ES-I3 (cell line): Measurements from ENCODE around the gene DMD.

Source experiments
- H3K36me3 ChIP-seq: 2 replicates; pipeline ENCODE4 v1.6.1; 2013; ENCODE audit warnings: mild to moderate bottlenecking, low read length, control low read depth, moderate library complexity; ENCODE audit not compliant: insufficient read depth
- H3K4me1 ChIP-seq: 2 replicates; pipeline ENCODE4 v1.6.1; 2013; ENCODE audit warnings: mild to moderate bottlenecking, control low read depth, low read length; ENCODE audit not compliant: insufficient read depth
- H3K9ac ChIP-seq: 2 replicates; pipeline ENCODE4 v1.6.1; 2013; ENCODE audit warnings: low read depth, mild to moderate bottlenecking, low read length, moderate library complexity
- H3K9me3 ChIP-seq: 2 replicates; pipeline ENCODE4 v1.6.1; 2013; ENCODE audit warnings: mild to moderate bottlenecking, low read length, moderate library complexity; ENCODE audit not compliant: control insufficient read depth, insufficient read depth

Gene DMD

DNA sequence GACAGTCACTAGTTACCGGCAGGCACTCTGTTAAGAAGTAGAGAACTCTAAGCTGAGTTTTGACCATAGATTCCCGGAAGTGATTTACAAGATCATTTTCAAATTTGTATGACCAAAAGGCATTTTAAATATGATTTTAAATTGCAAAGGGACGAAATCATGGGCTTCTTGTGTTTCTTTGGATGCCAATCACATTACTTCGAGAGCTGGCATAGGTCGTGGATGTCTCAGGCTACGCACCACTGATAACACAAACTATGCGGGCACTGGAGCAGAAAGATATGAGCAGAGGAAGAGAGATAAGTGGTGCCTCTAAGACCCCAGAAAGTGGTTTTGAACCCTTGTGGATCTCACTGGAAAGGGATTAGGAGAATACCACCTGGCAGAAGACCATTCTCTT lies 1845.3 kb downstream of the DMD start:
- Histone ChIP-seq H3K9me3 (no peaks in the 10 kb centered on the region; the same call in 1 of the 2 replicates), H3K9ac (no peak overlapping the region), H3K36me3 (no peaks in the 10 kb centered on the region), H3K4me1 (no peaks in the 10 kb centered on the region)

DNA sequence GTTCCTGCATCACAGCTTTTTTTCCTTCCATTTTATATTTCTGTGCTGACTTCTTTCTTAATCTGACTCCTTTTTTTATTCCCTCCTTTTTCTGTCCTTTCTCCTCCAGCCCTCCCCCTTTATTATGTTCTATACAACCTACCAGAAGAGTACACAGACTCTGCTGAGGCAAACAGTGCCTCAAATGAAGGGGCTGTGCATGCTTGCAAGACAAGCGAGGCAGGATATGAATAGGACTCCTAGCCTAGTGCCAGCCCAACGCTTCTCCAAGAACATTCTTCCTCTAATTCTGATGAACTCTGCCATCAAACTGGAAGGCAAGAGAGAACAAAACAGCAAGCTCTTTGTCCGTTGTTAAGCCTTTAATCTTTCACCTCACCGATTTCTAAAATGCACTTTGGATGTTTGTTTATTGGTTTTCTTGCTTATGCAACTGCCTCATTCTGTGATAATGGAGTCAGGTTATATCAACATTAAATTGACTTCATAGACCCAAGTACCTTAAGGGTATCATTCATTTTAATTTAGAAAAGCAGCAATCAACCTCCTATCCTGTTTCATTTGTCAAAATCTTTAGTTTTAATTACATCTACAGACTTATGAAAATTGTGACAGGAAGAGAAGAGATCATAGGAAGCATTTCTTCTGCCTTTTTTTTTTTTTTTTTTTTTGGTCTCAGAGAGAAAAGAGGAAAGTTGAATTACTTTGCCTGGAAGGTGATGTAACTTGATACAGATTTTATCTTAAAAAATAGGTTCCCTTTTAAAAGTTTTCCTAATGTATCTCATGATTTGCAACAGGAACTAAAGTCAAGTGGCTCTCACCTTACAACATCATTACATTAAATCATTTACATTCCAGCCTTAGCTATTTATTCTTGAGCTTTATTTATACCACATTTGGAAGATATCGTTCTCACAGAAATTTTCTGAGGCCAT lies 1854.8 kb downstream of the DMD start:
- H3K9ac ChIP-seq, result no peak overlapping the region
- H3K4me1 ChIP-seq, result peaks cover 26% of the 10 kb centered on the region
- no peaks in the 10 kb centered on the region for H3K36me3 ChIP-seq
- H3K9me3 ChIP-seq, result no peaks in the 10 kb centered on the region

- Histone ChIP-seq H3K4me1 (peaks cover 26% of the 10 kb centered on the region), H3K9me3 (no peaks in the 10 kb centered on the region), H3K36me3 (no peaks in the 10 kb centered on the region), H3K9ac (no peak overlapping the region)
These were observed 1856.0 kb downstream of the DMD start for GRCh38 chrX:31355206-31355955.

- Histone ChIP-seq H3K9me3 (no peaks in the 10 kb centered on the region), H3K9ac (no peak overlapping the region), H3K4me1 (peaks cover 24% of the 10 kb centered on the region), H3K36me3 (no peaks in the 10 kb centered on the region)
These were observed 1858.3 kb downstream of the DMD start for GRCh38 chrX:31353095-31353494.

DNA sequence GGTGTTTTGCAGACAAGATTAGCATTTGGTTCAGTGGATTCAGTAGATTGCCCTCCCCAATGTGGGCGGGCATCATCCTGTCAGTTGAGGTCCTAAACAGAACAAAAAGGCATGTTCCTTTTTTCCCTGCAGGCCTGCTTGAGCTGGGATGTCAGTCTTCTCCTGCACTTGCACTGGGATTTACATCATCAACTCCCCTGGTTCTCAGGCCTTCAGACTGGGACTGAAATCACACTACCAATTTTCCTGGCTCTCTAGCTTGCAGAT lies 1860.6 kb downstream of the DMD start:
- H3K36me3 ChIP-seq, result no peaks in the 10 kb centered on the region
- no peaks in the 10 kb centered on the region for H3K9me3 ChIP-seq
- no peak overlapping the region for H3K9ac ChIP-seq
- H3K4me1 ChIP-seq, result peaks cover 5% of the 10 kb centered on the region

DNA sequence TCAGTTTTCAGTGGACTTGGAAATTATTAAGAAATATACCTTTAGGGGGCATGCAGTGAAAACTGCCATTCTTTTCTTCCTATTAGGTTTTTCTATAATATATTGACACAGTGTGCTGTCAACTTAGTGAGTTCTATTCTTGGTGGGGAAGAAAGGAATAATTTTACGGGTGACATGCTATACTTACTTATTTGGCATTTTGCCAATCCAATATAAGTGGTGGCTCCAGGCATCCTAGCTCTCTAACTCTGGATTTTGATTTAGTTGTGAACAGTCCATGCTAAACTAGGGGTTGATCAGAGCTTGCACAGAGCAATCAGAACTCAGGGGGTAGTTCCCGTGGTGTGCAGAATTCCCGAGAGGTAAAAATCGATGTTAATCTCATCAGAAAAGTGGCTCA lies 1861.8 kb downstream of the DMD start:
- Histone ChIP-seq H3K9ac (no peak overlapping the region), H3K36me3 (no peaks in the 10 kb centered on the region), H3K9me3 (no peaks in the 10 kb centered on the region), H3K4me1 (peaks cover 3% of the 10 kb centered on the region; the same call in 1 of the 2 replicates)

- Histone ChIP-seq H3K9me3 (no peaks in the 10 kb centered on the region), H3K36me3 (no peaks in the 10 kb centered on the region), H3K4me1 (no peaks in the 10 kb centered on the region), H3K9ac (no peak overlapping the region)
These were observed 1870.8 kb downstream of the DMD start for GRCh38 chrX:31340587-31340986.

DNA sequence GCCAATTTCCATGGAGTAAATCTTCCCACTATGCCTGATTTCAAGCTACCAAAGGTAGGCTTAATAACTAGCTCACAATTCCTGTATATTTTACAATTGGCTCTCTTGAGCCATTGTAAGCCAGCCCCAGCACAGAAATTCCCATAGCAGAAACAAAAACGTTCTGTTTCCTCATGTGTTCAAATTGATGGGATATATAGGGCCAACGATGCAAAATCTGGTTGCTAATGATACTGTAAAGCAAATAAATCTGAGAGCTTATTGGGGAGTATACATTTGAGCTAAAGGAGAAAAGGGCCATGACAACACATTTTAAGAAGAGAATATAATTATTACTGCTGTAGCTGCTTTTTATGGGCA lies 1872.4 kb downstream of the DMD start:
- no peaks in the 10 kb centered on the region for H3K4me1 ChIP-seq
- no peak overlapping the region for H3K9ac ChIP-seq
- H3K9me3 ChIP-seq, result no peaks in the 10 kb centered on the region
- no peaks in the 10 kb centered on the region for H3K36me3 ChIP-seq

- Histone ChIP-seq H3K4me1 (0 out of 2 replicates have a peak, but pooled peaks cover 9% of the 10 kb centered on the region), H3K9me3 (no peaks in the 10 kb centered on the region), H3K36me3 (no peaks in the 10 kb centered on the region), H3K9ac (no peak overlapping the region)
These were observed 1874.0 kb downstream of the DMD start for GRCh38 chrX:31337332-31337731.

DNA sequence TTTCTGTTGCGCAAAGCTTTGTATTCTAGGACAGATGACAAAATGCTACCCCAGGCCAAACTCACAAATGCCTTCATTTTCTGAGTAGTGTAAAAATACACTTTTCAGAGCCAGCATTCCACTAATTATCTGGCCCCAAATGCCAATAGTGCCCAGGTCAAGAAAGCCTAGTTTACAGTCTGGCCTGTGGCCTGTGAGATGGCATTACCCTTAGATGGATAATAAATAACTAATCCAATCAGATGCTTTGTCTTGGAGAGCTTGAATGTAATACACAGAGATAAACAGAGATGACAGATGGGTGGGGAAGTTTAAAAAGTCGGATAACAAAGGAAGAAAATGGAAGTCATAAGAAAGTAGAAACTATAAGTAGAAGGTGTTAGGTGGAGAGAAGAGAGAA lies 1874.9 kb downstream of the DMD start:
- no peaks in the 10 kb centered on the region for H3K9me3 ChIP-seq
- H3K9ac ChIP-seq, result no peak overlapping the region

DNA sequence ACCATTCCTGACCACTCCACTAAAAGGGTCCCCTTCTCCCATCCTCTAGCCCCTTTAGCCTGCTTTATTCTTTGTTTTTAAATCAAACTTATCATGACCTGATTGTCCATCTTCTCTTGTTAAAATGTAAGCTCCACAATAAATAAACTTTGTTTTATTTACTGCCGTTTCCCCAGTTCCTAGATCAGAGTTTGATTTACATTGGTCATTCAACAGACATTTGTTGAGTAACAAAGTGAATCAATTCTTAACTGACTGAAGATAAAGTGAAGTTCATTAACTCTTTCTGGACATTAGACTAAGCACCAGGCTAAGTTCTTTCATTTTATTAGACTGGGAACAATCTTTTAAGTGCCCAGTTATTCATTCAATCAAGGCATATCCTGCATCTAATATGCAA lies 1876.4 kb downstream of the DMD start:
- H3K4me1 ChIP-seq, result peaks cover 18% of the 10 kb centered on the region; the same call in 1 of the 2 replicates
- no peaks in the 10 kb centered on the region for H3K36me3 ChIP-seq
- no peak overlapping the region for H3K9ac ChIP-seq
- no peaks in the 10 kb centered on the region for H3K9me3 ChIP-seq

More for the DNA sequence above, 1874.9 kb downstream of the DMD start:
- 0 out of 2 replicates have a peak, but pooled peaks cover 17% of the 10 kb centered on the region for H3K4me1 ChIP-seq
- H3K36me3 ChIP-seq, result no peaks in the 10 kb centered on the region

GRCh38 chrX:31333165-31333831 lies 1878.1 kb downstream of the DMD start:
- H3K9me3 ChIP-seq, result no peaks in the 10 kb centered on the region
- peaks cover 18% of the 10 kb centered on the region; the same call in 1 of the 2 replicates for H3K4me1 ChIP-seq
- H3K36me3 ChIP-seq, result no peaks in the 10 kb centered on the region
- H3K9ac ChIP-seq, result no peak overlapping the region

DNA sequence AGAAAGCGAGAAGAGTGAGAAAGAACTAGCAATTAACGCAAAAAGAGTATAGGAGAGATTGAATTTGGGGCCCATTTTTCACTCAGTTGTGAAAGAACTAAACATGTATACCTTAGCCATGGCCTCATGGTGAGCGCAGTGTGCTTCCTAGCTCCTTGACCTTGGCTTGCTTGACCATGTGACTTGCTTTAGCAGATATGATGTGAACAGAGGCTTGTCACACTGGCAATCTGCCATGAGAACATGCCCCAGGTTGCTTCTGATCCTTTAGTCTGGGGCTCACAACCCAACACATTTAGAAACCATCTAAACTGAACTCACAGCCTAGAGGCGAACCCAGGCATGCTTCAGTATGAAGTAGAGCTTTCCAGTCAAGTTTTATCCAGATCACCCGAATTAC lies 1879.4 kb downstream of the DMD start:
- H3K4me1 ChIP-seq, result peaks cover 18% of the 10 kb centered on the region; the same call in 1 of the 2 replicates
- H3K9me3 ChIP-seq, result no peaks in the 10 kb centered on the region
- no peak overlapping the region for H3K9ac ChIP-seq
- no peaks in the 10 kb centered on the region for H3K36me3 ChIP-seq

DNA sequence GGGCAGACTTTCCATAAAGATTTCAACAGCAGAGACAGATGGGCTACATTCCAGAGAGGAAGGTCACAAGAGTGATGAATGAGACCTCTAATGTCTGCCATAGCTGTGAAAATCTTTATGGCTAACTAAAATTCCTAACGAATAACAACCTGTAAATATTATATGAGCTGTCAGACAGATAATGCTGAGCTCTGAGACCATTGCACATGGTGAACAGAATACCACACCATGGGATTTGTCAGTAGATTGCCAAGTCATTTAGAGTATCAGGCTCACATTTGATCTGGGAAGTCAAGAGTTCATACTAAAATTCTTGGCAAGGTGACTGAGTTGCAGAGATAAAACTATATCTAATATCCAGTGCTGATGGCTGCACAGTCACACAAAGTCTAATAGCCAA lies 1880.3 kb downstream of the DMD start:
- Histone ChIP-seq H3K9ac (no peak overlapping the region), H3K4me1 (peaks cover 18% of the 10 kb centered on the region; the same call in 1 of the 2 replicates), H3K36me3 (no peaks in the 10 kb centered on the region), H3K9me3 (no peaks in the 10 kb centered on the region)
